ENCODE results near the gene DDX1.

DDX1 gene

GRCh38 chr2:15563227-15564100 lies 28.2 kb upstream of the DDX1 start:
- no peak for DNase-seq

DNA sequence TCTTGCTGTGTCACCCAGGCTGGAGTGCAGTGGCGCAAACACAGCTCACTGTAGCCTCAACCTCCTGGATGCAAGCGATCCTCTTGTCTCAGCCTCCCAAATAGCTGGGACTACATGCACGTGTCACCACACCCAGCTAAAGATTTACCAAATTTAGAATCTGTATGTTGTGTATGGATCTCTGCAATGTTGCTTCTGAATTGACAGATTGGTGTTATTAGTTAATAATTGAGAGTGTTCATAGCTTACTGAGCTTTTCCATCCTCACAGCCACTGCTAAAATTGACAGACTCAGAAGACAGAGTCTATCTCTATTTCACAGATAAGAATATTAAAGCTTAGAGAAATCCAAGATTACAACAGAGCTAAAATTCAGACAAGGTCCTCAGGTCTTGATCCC lies 26.3 kb upstream of the DDX1 start:
- no peak for DNase-seq

- DNase-seq, result no peak
Measured at GRCh38 chr2:15565994-15566671, 25.5 kb upstream of the DDX1 start.

GRCh38 chr2:15566912-15567311 lies 24.8 kb upstream of the DDX1 start:
- no peak for DNase-seq

- no peak for DNase-seq
Measured at GRCh38 chr2:15568874-15569273, 22.8 kb upstream of the DDX1 start.

GRCh38 chr2:15570104-15570503 lies 21.6 kb upstream of the DDX1 start:
- no peak for DNase-seq

DNA sequence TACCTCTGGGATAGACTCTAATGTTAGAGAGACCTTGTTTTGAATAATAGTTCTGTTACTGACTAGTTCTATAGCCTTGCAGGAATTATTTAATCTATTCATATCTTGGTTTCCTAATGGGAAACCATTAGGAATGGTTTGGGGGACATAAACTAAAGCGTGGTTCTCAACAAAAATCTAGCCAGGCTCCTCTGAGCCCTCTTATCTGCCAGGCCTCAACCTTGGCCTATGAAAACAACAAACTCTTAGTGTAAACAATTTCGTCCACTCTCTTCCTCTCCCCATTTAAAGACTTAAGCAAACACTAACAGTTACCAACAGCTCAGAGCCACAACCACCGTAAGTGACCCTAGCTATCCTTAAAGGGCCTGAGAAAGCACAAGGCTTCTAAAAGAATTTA lies 19.9 kb upstream of the DDX1 start:
- DNase-seq, result no peak

DNA sequence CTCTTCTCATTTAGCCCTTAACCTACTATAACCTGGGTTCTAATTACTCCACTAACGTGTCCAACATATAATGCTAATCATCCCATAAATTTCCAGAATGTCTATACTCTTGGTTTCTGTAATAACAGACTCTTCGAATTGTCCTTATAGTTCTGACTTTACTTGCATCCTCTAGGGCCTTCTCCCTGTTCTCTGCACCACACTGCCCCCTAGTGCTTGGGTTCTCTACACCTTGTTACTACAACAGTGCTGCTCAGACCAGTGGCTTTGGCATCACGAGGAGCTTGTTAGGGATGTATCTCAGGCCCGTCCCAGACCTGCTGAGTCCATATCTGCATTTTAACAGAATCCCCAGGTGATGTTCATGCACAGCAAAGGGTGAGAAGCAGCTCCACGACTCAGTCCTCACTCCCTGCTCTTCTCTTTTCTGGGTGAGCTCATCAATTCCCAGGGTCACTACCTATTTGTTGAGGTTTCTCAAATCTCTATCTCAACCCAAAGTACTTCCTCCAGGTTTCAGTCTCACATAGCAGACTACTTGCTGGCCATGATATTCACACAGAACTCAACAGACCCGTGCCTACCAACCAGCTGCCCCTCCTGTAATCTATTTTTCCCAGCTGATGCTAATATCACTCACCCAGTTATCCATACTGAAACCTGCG lies 14.5 kb upstream of the DDX1 start:
- DNase-seq, result peak; percentile 88

DNA sequence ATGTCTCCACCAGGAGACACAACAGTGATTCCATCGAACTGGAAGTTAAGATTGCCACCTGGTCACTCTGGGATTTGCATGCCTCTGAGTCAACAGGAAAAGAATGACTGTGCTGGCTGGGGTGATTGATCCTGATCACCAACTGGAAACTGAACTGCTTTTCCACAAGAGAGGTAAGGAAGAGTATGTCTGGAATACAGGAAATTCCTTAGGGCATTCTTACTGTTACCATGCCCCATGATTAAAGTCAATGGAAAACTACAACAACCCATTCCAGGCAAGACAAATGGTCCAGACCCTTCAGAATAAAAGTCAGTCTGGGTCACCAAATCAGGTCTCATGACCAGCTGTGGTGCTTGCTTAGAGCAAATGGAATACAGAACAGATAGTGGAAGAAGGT lies 12.0 kb upstream of the DDX1 start:
- DNase-seq, result no peak

- no peak for DNase-seq
Measured at GRCh38 chr2:15580451-15580850, 11.2 kb upstream of the DDX1 start.

- DNase-seq, result no peak
Measured at GRCh38 chr2:15582710-15583357, 8.8 kb upstream of the DDX1 start.

- DNase-seq, result no peak
Measured at GRCh38 chr2:15583826-15584225, 7.8 kb upstream of the DDX1 start.

- DNase-seq, result no peak
Measured at GRCh38 chr2:15584316-15584715, 7.4 kb upstream of the DDX1 start.

DNA sequence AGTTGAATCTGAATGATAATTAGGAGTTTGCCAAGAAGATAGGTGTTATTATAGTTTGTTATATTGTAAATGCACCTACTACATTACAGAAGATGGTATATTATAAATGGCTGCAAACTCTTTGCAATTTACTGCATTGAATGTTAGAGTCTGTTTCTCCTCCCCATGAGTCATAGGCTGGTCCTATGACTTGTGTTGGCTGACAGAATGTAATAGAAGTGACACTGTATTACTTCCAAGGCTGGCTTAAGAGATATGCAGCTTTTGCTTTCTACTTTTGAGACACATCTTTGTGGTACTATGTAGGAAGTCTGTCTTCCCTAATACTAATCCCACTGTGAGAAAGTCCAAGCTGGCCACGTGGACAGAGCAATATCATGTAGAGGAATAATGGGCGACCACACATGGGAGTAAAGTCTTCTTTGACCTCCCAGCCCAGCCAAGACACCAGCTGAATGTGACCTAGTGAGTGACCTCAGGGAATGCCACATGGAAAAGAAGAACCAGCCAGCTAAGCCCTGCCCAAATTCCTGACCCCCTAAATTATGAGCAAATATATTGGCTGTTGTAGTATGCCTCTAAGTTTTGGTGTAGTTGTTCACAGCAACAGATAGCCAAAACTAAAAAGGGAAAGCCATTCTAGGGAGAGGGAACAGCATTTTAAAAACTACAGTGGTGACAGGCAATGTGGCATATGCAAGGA lies 6.8 kb upstream of the DDX1 start:
- DNase-seq, result no peak

DNA sequence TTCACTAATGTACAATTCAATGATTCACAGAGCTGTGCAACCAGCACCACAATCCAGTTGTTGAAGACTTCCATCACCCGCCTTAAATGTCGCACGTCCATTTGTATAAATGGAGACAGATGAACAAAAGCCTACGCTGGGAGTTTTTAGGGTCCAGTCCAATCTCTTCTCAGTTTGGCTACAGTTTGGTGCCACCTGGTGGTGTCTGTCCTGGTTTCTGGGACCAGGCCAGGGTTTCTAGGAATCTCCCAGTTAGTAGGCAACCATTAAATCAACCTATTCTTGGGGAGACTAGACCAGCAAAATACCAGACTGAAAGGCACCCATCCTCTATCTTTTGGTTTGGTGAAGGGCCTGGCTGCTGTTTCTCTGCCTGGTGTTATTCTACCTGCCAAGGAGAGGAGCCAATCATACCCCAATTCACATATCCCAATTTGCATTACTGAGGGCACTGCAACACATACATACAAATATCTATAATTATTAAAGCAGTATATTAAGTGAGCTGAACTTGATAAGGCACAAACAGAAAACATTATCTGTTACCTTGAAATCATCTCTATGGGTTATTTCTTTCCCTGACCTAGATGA lies 3.2 kb upstream of the DDX1 start:
- peak; percentile 49 for DNase-seq

DNA sequence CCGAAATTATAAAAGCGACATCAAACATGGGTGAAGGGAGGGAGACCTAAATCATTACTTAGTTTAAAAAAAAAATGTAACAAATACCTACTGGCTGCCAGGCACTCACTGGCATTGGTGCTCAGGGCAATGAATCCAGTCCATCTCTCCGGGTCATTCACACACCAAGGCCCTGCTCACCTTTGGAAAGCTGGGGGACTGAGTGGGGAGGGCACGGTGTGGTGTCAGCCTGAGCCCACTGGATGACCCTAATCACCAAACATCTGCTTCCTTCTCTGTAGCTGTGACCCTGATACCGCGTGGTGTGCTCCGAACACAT lies 336 bp upstream of the DDX1 start:
- no peak for DNase-seq

GRCh38 chr2:15593327-15593705 lies 1.6 kb downstream of the DDX1 start:
- no peak for DNase-seq

DNA sequence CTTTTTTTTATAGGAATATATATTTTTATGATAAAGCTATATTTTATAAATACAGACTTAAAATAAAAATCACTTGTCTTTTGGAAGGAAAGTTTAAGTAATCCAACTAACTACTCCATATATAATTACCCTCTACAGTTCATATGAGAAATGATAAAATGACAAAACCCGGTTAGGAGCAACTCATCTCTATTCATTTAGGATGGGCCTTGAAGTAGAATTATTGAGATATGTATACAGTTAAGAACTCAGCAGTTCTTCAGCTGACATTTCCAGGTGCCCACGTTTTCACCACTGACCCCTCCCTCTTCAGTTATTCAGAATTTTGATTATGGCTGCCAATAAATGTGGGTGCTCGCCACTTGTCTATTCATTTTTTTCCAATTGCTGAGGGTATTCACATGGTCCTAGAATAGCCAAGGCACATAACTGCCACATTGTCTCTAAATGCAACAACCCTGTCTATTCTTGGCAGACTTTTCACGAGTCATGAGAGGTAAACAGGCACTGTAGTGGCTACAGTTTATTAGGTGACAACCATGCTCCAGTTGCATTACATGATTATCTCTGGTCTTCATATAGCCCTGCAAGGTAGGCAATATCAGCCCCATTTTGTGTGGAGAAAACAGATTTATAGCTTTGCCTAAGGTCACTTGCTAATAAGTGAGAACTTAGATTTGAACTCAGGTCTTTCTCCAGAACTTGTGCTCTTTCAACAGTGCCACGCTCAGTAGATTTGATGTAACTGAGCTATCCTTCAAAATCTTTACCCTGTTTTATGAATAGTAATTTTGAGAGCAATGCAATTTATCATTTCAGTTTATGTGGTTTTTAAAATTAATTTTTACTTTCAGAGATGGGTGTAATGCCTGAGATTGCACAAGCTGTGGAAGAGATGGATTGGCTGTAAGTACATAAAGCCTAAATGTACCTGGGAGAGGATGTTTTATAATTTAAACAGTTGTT lies 2.9 kb downstream of the DDX1 start:
- no peak for DNase-seq

DNA sequence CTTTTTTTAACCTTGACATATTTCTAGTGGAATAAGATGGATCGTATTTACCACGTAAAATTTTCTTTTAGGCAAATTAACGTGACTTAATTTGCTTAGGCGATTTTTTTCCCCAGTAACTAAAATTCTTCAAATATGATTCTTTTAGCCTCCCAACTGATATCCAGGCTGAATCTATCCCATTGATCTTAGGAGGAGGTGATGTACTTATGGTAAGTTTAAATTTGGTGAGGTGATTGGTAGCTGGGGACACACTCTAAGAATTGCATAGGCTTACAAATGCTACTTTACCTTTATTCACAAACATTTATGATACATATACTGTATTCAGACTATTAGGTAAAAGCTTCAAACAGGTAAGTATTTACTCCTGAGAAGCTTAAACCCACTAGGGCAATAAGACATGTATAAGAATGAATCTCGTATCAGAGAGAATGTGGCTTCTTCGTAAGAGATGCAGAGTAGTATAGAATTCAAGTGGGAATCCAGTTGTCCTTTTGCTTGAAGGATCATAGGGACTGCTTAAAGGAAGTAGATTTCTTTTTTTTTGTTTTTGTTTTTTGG lies 3.8 kb downstream of the DDX1 start:
- DNase-seq, result no peak

- DNase-seq, result no peak
Measured at GRCh38 chr2:15595936-15596335, 4.3 kb downstream of the DDX1 start.

- DNase-seq, result no peak
Measured at GRCh38 chr2:15596350-15596749, 4.7 kb downstream of the DDX1 start.

Measured in RPMI8226 (cell line).